ENCODE results near the gene SIPA1L2.

- TF ChIP-seq POLR2AphosphoS5 (IDR thresholded peaks at IDR 0.05) (no peak), CTCF (IDR thresholded peaks at IDR 0.05) (no peak)
Measured at GRCh38 chr1:232669981-232670747, 40.2 kb upstream of the SIPA1L2 start.

All from suprapubic skin (tissue), 3 donors.